ENCODE measurements around the gene UBAC2.

GRCh38 chr13:99273128-99273527 lies 72.5 kb downstream of the UBAC2 start:
- TF ChIP-seq EZH2 (IDR thresholded peaks at IDR 0.05; ENCODE audit: low read depth) (no peak), CTCF (conservative IDR thresholded peaks at IDR 0.05) (no peak)

Data from PC-9 (cell line).